Measurements from ENCODE around the gene GJC2.
A peak's percentile ranks its signal among the peaks of the same experiment; 100 is the strongest.

GJC2 gene

DNA sequence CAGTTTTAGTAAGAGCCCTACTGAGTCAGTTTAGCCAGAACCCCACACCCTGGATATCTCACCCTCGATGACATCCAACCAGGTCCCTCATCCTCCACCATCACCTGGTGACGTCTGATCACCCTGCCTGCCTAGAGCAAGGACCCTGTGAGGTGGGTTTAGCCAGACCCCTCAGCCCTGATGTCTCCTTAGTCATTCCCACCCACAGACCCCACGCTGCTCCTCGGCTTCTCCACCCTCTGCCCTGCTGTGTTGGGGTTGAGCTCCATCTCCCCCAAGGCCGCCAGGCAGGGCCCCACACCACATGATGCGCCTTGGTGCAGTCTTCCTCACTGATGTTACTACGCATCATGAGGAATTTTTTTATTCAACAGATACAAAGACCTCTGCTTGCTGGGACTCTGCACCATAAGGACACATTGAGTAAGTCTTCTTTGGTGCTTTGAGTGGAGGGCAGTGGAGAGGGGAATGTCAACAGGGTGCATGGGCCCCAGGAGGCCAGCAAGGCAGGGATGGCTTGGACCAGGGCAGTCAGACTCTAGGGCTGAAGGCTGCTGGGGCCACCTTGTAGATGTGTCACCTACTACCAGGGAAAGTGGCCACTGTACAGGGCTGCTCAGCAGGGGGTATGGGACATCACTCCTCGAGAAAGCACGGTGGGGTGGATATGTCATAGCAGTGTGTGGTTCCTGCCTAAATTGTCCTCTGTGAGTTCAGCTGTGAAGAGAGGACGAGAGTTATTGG is 14.2 kb downstream of the GJC2 start:
- no peak for TF ChIP-seq NFIC (IDR thresholded peaks at IDR 0.05)
- TF ChIP-seq CREB1 (IDR thresholded peaks at IDR 0.05; ENCODE audit: low read depth) = no peak
- TF ChIP-seq ZBTB7A (IDR thresholded peaks at IDR 0.05; ENCODE audit: low read depth) = no peak
- TF ChIP-seq, protein P1, sequence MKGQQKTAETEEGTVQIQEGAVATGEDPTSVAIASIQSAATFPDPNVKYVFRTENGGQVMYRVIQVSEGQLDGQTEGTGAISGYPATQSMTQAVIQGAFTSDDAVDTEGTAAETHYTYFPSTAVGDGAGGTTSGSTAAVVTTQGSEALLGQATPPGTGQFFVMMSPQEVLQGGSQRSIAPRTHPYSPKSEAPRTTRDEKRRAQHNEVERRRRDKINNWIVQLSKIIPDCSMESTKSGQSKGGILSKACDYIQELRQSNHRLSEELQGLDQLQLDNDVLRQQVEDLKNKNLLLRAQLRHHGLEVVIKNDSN (IDR thresholded peaks at IDR 0.05) = no peak
- TF ChIP-seq CEBPB (IDR thresholded peaks at IDR 0.05) = no peak
- TF ChIP-seq, protein P2, sequence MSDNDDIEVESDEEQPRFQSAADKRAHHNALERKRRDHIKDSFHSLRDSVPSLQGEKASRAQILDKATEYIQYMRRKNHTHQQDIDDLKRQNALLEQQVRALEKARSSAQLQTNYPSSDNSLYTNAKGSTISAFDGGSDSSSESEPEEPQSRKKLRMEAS (IDR thresholded peaks at IDR 0.05) = no peak
- no peak for TF ChIP-seq TCF12 (IDR thresholded peaks at IDR 0.05; ENCODE audit: low read depth)
- TF ChIP-seq YY1 (IDR thresholded peaks at IDR 0.05; ENCODE audit: low read depth) = no peak
- TF ChIP-seq, protein P3, sequence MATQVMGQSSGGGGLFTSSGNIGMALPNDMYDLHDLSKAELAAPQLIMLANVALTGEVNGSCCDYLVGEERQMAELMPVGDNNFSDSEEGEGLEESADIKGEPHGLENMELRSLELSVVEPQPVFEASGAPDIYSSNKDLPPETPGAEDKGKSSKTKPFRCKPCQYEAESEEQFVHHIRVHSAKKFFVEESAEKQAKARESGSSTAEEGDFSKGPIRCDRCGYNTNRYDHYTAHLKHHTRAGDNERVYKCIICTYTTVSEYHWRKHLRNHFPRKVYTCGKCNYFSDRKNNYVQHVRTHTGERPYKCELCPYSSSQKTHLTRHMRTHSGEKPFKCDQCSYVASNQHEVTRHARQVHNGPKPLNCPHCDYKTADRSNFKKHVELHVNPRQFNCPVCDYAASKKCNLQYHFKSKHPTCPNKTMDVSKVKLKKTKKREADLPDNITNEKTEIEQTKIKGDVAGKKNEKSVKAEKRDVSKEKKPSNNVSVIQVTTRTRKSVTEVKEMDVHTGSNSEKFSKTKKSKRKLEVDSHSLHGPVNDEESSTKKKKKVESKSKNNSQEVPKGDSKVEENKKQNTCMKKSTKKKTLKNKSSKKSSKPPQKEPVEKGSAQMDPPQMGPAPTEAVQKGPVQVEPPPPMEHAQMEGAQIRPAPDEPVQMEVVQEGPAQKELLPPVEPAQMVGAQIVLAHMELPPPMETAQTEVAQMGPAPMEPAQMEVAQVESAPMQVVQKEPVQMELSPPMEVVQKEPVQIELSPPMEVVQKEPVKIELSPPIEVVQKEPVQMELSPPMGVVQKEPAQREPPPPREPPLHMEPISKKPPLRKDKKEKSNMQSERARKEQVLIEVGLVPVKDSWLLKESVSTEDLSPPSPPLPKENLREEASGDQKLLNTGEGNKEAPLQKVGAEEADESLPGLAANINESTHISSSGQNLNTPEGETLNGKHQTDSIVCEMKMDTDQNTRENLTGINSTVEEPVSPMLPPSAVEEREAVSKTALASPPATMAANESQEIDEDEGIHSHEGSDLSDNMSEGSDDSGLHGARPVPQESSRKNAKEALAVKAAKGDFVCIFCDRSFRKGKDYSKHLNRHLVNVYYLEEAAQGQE (IDR thresholded peaks at IDR 0.05; ENCODE audit: low read depth) = no peak
- no peak for TF ChIP-seq EGR1 (IDR thresholded peaks at IDR 0.05)
- TF ChIP-seq RAD21 (IDR thresholded peaks at IDR 0.05; ENCODE audit: low read depth) = no peak
- TF ChIP-seq FOXM1 (IDR thresholded peaks at IDR 0.05; ENCODE audit: borderline replicate concordance, low read depth) = no peak
- TF ChIP-seq EP300 (IDR thresholded peaks at IDR 0.05; ENCODE audit: borderline replicate concordance) = no peak
- no peak for TF ChIP-seq TAF1 (IDR thresholded peaks at IDR 0.05; ENCODE audit: low read depth)
- TF ChIP-seq TEAD4 (IDR thresholded peaks at IDR 0.05) = no peak

DNA sequence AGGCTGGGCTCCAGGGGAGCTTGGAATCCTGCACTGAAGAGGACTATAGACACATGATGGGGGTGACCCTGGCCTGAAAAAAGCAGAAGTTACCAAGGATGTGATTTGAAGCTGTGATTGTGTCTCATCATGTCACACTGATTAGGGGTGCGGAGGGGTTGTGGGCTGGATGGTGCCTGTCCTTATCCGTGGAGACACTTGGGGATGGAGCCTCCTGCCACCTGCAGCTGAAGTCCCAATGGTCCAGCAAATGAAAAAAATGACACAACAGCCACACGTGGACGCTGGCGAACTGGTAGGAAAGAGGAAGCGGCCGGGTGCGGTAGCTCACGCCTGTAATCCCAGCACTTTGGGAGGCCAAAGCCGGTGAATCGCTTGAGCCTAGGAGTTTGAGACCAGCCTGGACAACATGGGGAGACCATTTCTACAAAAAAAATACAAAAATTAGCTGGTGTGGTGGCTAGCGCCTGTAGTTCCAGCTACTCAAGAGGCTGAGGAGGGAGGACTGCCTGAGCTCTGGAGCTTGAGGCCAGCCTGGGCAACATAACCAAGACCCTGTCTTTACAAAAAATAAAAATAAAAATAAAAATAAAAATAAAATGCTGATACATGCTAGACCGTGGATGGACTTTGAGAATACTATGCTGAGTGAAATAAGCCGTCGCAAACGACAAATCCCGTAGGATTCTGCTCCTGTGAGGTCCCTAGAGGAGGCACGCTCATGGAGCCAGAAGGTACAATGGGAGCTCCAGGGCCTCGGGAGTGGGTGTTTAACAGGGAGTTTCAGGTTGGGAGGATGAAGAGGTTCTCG is 15.0 kb downstream of the GJC2 start:
- TF ChIP-seq EP300 (IDR thresholded peaks at IDR 0.05; ENCODE audit: borderline replicate concordance) (no peak), TCF12 (IDR thresholded peaks at IDR 0.05; ENCODE audit: low read depth) (no peak), CREB1 (IDR thresholded peaks at IDR 0.05; ENCODE audit: low read depth) (no peak), TEAD4 (IDR thresholded peaks at IDR 0.05) (no peak), ZBTB7A (IDR thresholded peaks at IDR 0.05; ENCODE audit: low read depth) (no peak), RAD21 (IDR thresholded peaks at IDR 0.05; ENCODE audit: low read depth) (no peak), TAF1 (IDR thresholded peaks at IDR 0.05; ENCODE audit: low read depth) (no peak; the same call in 1 of the 2 replicates), NFIC (IDR thresholded peaks at IDR 0.05) (no peak), CEBPB (IDR thresholded peaks at IDR 0.05) (no peak), EGR1 (IDR thresholded peaks at IDR 0.05) (no peak)
- TF ChIP-seq, protein P1 (IDR thresholded peaks at IDR 0.05) = no peak
- TF ChIP-seq, protein P2 (IDR thresholded peaks at IDR 0.05) = no peak

DNA sequence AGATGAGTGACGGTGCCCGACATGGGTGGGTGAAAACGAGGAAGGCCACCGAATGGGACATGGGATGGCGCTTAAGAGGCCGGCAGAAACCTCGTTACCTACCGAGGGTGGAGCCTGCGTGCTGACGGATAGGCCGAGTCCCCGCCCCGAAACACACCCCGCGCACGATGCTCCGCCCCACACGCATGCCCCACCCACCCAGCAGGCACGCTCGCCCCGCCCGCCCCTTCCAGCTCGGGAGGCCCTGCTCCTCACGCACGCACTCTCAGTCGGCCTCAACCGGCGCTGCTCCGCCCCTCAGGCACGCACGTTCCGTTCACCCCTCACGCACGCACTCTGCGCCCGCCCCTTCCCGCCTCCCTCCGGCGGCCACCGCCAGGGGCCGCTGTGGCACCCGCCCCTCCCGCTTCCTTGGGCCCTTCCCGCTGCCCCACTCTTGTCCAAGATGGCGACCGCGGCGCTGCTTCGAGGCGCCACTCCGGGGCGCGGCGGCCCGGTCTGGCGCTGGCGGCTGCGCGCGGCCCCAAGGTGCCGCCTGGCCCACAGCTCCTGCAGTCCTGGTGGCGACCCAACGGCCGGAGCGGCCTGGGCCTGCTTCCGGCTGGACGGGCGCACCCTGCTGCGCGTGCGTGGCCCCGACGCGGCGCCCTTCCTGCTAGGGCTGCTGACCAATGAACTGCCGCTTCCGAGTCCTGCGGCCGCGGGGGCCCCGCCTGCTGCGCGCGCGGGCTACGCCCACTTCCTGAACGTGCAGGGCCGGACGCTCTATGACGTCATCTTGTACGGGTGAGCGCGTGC is 15.8 kb downstream of the GJC2 start, which contains the start of gene IBA57:
TSS of gene IBA57 (plus strand) at position 433 of the 798 bp plus-strand sequence. CDS start at position 446, 13 bp downstream.
- TF ChIP-seq EP300 (IDR thresholded peaks at IDR 0.05; ENCODE audit: borderline replicate concordance) = no peak
- no peak for TF ChIP-seq TCF12 (IDR thresholded peaks at IDR 0.05; ENCODE audit: low read depth)
- TF ChIP-seq EGR1 (IDR thresholded peaks at IDR 0.05) = 0 out of 2 replicates have a peak, but pooled peaks have one; percentile 60
- TF ChIP-seq CREB1 (IDR thresholded peaks at IDR 0.05; ENCODE audit: low read depth) = peak; percentile 91
- TF ChIP-seq TEAD4 (IDR thresholded peaks at IDR 0.05) = no peak
- TF ChIP-seq, protein P1 (IDR thresholded peaks at IDR 0.05) = 0 out of 2 replicates have a peak, but pooled peaks have one; percentile 9
- no peak for TF ChIP-seq NFIC (IDR thresholded peaks at IDR 0.05)
- no peak for TF ChIP-seq CEBPB (IDR thresholded peaks at IDR 0.05)
- TF ChIP-seq, protein P3 (IDR thresholded peaks at IDR 0.05; ENCODE audit: low read depth) = no peak
- TF ChIP-seq YY1 (IDR thresholded peaks at IDR 0.05; ENCODE audit: low read depth) = peak; percentile 93
- TF ChIP-seq, protein P2 (IDR thresholded peaks at IDR 0.05) = peak; percentile 40
- peak; percentile 42; the same call in 1 of the 2 replicates for TF ChIP-seq TAF1 (IDR thresholded peaks at IDR 0.05; ENCODE audit: low read depth)
- TF ChIP-seq ZBTB7A (IDR thresholded peaks at IDR 0.05; ENCODE audit: low read depth) = no peak
- TF ChIP-seq RAD21 (IDR thresholded peaks at IDR 0.05; ENCODE audit: low read depth) = peak; percentile 33; the same call in 1 of the 2 replicates
- no peak for TF ChIP-seq FOXM1 (IDR thresholded peaks at IDR 0.05; ENCODE audit: borderline replicate concordance, low read depth)
